GM23248 (cell line): Measurements from ENCODE around the gene CD68.

Experiments used
- EZH2 ChIP-seq: fragments of 200-600 bp; sonication (generic); IDR thresholded peaks from 2 replicates; pipeline ENCODE4 v1.6.1; 2018; ENCODE audit warnings: antibody characterized with exemption, mild to moderate bottlenecking; ENCODE audit not compliant: insufficient read depth, poor library complexity, severe bottlenecking
- EZH2phosphoT487 ChIP-seq: fragments of 200-600 bp; sonication (generic); IDR thresholded peaks from 2 replicates; pipeline ENCODE4 v1.6.1; 2018; ENCODE audit warnings: antibody characterized with exemption, moderate library complexity, mild to moderate bottlenecking, low read depth; ENCODE audit not compliant: insufficient read depth

DNA sequence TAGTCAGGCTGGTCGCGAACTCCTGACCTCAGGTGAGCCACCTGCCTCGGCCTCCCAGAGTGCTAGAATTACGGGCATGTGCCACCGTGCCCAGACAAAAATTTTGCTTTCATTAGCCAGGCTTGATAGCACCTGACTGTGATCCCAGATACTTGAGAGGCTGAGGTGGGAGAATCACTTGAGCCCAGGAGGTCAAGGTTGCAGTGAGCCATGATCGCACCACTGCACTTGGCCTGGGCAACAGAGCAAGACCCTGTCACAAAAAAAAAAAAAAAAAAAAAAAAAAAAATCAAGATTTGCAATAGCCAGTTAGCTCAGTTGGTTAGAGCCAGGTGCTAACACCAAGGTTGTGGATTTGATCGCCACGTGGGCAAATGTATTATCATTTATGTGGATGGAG lies 41.4 kb downstream of the CD68 start:
- TF ChIP-seq EZH2 = no peak
- no peak for TF ChIP-seq EZH2phosphoT487
